ENCODE data around the gene KLHDC7B. TPM values are rescaled to one million over a fixed set of nuclear protein-coding genes. Genes with fewer than 3 reads are reported as not detected.
A peak's percentile ranks its signal among the peaks of the same experiment; 100 is the strongest.

KLHDC7B gene
- polyA plus RNA-seq, 4 donors: 0.07 to 0.46 (median 0.18) TPM

- no peak for DNase-seq (ENCODE audit: low read depth in 4 of 4, low spot score in 3 of 4)
Observed at GRCh38 chr22:50569896-50570535, 24.3 kb downstream of the KLHDC7B start.

GRCh38 chr22:50570861-50571260, 25.2 kb downstream of the KLHDC7B start:
- DNase-seq (ENCODE audit: low read depth in 4 of 4, low spot score in 3 of 4): no peak

- no peak for DNase-seq (ENCODE audit: low read depth in 4 of 4, low spot score in 3 of 4)
Observed at GRCh38 chr22:50571264-50572175, 25.8 kb downstream of the KLHDC7B start.

GRCh38 chr22:50572965-50573364, 27.3 kb downstream of the KLHDC7B start:
- DNase-seq (ENCODE audit: low read depth in 4 of 4, low spot score in 3 of 4): no peak

- no peak for DNase-seq (ENCODE audit: low read depth in 4 of 4, low spot score in 3 of 4)
Observed at GRCh38 chr22:50573491-50574382, 28.0 kb downstream of the KLHDC7B start.

- no peak for DNase-seq (ENCODE audit: low read depth in 4 of 4, low spot score in 3 of 4)
Observed at GRCh38 chr22:50574383-50574755, 28.7 kb downstream of the KLHDC7B start.

- no peak for DNase-seq (ENCODE audit: low read depth in 4 of 4, low spot score in 3 of 4)
Observed at GRCh38 chr22:50575426-50575941, 29.8 kb downstream of the KLHDC7B start.

- peak in 1 of 4 donors; percentile 40 for DNase-seq (ENCODE audit: low read depth in 4 of 4, low spot score in 3 of 4)
Observed at GRCh38 chr22:50576070-50576469, 30.4 kb downstream of the KLHDC7B start.

- no peak for DNase-seq (ENCODE audit: low read depth in 4 of 4, low spot score in 3 of 4)
Observed at GRCh38 chr22:50576806-50577696, 31.4 kb downstream of the KLHDC7B start.

- DNase-seq (ENCODE audit: low read depth in 4 of 4, low spot score in 3 of 4): no peak
Observed at GRCh38 chr22:50577697-50577986, 31.9 kb downstream of the KLHDC7B start.

- no peak for DNase-seq (ENCODE audit: low read depth in 4 of 4, low spot score in 3 of 4)
Observed at GRCh38 chr22:50577987-50578775, 32.5 kb downstream of the KLHDC7B start, which contains the start of gene CPT1B. Gene CPT1B, minus strand, starts transcription at chr22:50578427. Its CDS starts 512 bp downstream, at chr22:50577915.

- no peak for DNase-seq (ENCODE audit: low read depth in 4 of 4, low spot score in 3 of 4)
Observed at GRCh38 chr22:50578776-50579310, 33.1 kb downstream of the KLHDC7B start.

- no peak for DNase-seq (ENCODE audit: low read depth in 4 of 4, low spot score in 3 of 4)
Observed at GRCh38 chr22:50579752-50580151, 34.1 kb downstream of the KLHDC7B start.

GRCh38 chr22:50581031-50581949, 35.6 kb downstream of the KLHDC7B start:
- DNase-seq (ENCODE audit: low read depth in 4 of 4, low spot score in 3 of 4): no peak

- DNase-seq (ENCODE audit: low read depth in 4 of 4, low spot score in 3 of 4): no peak
Observed at GRCh38 chr22:50581950-50582492, 36.3 kb downstream of the KLHDC7B start.

GRCh38 chr22:50582493-50583293, 37.0 kb downstream of the KLHDC7B start, which contains the start of gene CHKB:
Gene CHKB, minus strand, starts transcription at chr22:50582849. Its CDS starts 68 bp downstream, at chr22:50582781.
- DNase-seq (ENCODE audit: low read depth in 4 of 4, low spot score in 3 of 4): peak; percentile 94 to 96 (median 94)
